Measurements from ENCODE around the gene SMPD1.

The SMPD1 gene

GRCh38 chr11:6362873-6363678 lies 27.2 kb upstream of the SMPD1 start:
- H3K4me3 ChIP-seq (ENCODE audit: low read depth, low read length) = no peak overlapping the region
- peak; percentile 65 for DNase-seq (ENCODE audit: low read depth)
- in situ Hi-C loops (cut with HindIII; ENCODE audit: low sequenced_read_pairs) = no loop called here
- peak; percentile 99 for TF ChIP-seq CTCF (IDR thresholded peaks at IDR 0.05; ENCODE audit: low read depth, low read length, missing control alignments)

GRCh38 chr11:6365659-6366058 lies 24.6 kb upstream of the SMPD1 start:
- in situ Hi-C loops (cut with HindIII; ENCODE audit: low sequenced_read_pairs) = no loop called here
- no peak for DNase-seq (ENCODE audit: low read depth)
- H3K4me3 ChIP-seq (ENCODE audit: low read depth, low read length) = no peak overlapping the region
- TF ChIP-seq CTCF (IDR thresholded peaks at IDR 0.05; ENCODE audit: low read depth, low read length, missing control alignments) = no peak

GRCh38 chr11:6371825-6372224 lies 18.4 kb upstream of the SMPD1 start:
- TF ChIP-seq CTCF (IDR thresholded peaks at IDR 0.05; ENCODE audit: low read depth, low read length, missing control alignments) = no peak

GRCh38 chr11:6377902-6378639 lies 12.2 kb upstream of the SMPD1 start:
- in situ Hi-C loops (cut with HindIII; ENCODE audit: low sequenced_read_pairs) = no loop called here
- H3K4me3 ChIP-seq (ENCODE audit: low read depth, low read length) = no peak overlapping the region
- no peak for TF ChIP-seq CTCF (IDR thresholded peaks at IDR 0.05; ENCODE audit: low read depth, low read length, missing control alignments)
- DNase-seq (ENCODE audit: low read depth) = no peak

More at GRCh38 chr11:6371825-6372224, 18.4 kb upstream of the SMPD1 start:
- H3K4me3 ChIP-seq (ENCODE audit: low read depth, low read length) = no peak overlapping the region
- no peak for DNase-seq (ENCODE audit: low read depth)
- in situ Hi-C loops (cut with HindIII; ENCODE audit: low sequenced_read_pairs) = no loop called here

GRCh38 chr11:6378640-6378989 lies 11.7 kb upstream of the SMPD1 start:
- H3K4me3 ChIP-seq (ENCODE audit: low read depth, low read length) = no peak overlapping the region
- DNase-seq (ENCODE audit: low read depth) = no peak
- in situ Hi-C loops (cut with HindIII; ENCODE audit: low sequenced_read_pairs) = no loop called here
- TF ChIP-seq CTCF (IDR thresholded peaks at IDR 0.05; ENCODE audit: low read depth, low read length, missing control alignments) = no peak

GRCh38 chr11:6385046-6385777 lies 5.1 kb upstream of the SMPD1 start:
- H3K4me3 ChIP-seq (ENCODE audit: low read depth, low read length) = no peak overlapping the region
- no peak for DNase-seq (ENCODE audit: low read depth)
- in situ Hi-C loops (cut with HindIII; ENCODE audit: low sequenced_read_pairs) = no loop called here
- TF ChIP-seq CTCF (IDR thresholded peaks at IDR 0.05; ENCODE audit: low read depth, low read length, missing control alignments) = no peak

Measured in astrocyte of the cerebellum (primary cell).